Measurements from ENCODE around the gene HOXD9. TPM values are rescaled to one million over a fixed set of nuclear protein-coding genes. Genes with fewer than 3 reads are reported as not detected.

HOXD9 gene
- total RNA-seq, 1 experiment from 2014 or later: not detected

- Mint-ChIP-seq H3K27me3 (ENCODE audit: low read depth) (peaks cover 97% of the 10 kb centered on the region), H3K4me3 (no peak overlapping the region), H3K27ac (no peak overlapping the region), H3K9me3 (peaks cover 0 to 13% of the 10 kb centered on the region in 2 experiments; a peak in 4 of 5 replicates), H3K36me3 (ENCODE audit: insufficient read depth in 1 of 3, low read depth in 3 of 3) (no peaks in the 10 kb centered on the region; a peak in 2 of 7 replicates), H3K4me1 (peaks cover 12 to 22% of the 10 kb centered on the region in 2 experiments)
- H2AFZ ChIP-seq (ENCODE audit: low read length): no peak overlapping the region
- DNase-seq: peak; percentile 27
- no peak overlapping the region for H3K9ac ChIP-seq (ENCODE audit: extremely low read depth, insufficient read length, low read length)
- no peaks in the 10 kb centered on the region for H3K4me1 ChIP-seq (ENCODE audit: insufficient read depth, low read length)
- TF ChIP-seq CTCF (conservative IDR thresholded peaks at IDR 0.05): no peak
- no peak overlapping the region for H3K4me2 ChIP-seq (ENCODE audit: insufficient read depth, insufficient read length, low read length)
- H4K8ac ChIP-seq (replicated peaks; ENCODE audit: insufficient read length, low read depth, low read length): no peak overlapping the region
- no peak overlapping the region for H2BK15ac ChIP-seq (ENCODE audit: low read depth, low read length)
- no peak overlapping the region for H2BK20ac ChIP-seq (ENCODE audit: low read depth, low read length, poor library complexity, severe bottlenecking)
- H4K5ac ChIP-seq (ENCODE audit: insufficient read length, low read depth, low read length): no peak overlapping the region
- H3K79me1 ChIP-seq (ENCODE audit: insufficient read depth, low read depth, low read length, poor library complexity, severe bottlenecking): no peaks in the 10 kb centered on the region
- no peaks in the 10 kb centered on the region for H3K9me3 ChIP-seq (ENCODE audit: control insufficient read depth, low read depth, low read length)
- H3K79me2 ChIP-seq (ENCODE audit: insufficient read depth, low read length): no peaks in the 10 kb centered on the region
- no peak overlapping the region for H3K27ac ChIP-seq (ENCODE audit: insufficient read length, low read depth, low read length)
- no peak overlapping the region for H3K56ac ChIP-seq (ENCODE audit: insufficient read length, low read depth, low read length)
- H3K14ac ChIP-seq (ENCODE audit: insufficient read depth, low read length): no peak overlapping the region
- H4K20me1 ChIP-seq (ENCODE audit: control insufficient read depth, insufficient read depth, insufficient read length): no peaks in the 10 kb centered on the region
- H3T11ph ChIP-seq (ENCODE audit: low read length): no peak overlapping the region
- peaks cover 92% of the 10 kb centered on the region for H3K27me3 ChIP-seq (ENCODE audit: insufficient read depth, low read length)
- no peak overlapping the region for H3K23ac ChIP-seq (ENCODE audit: insufficient read length, low read depth, low read length)
- H2AK5ac ChIP-seq (ENCODE audit: insufficient read length, low read length): no peak overlapping the region
- no peak overlapping the region for H2BK12ac ChIP-seq (ENCODE audit: insufficient read length, low read depth, low read length)
- H4K91ac ChIP-seq (ENCODE audit: insufficient read length, low read depth, low read length): no peak overlapping the region
- no peaks in the 10 kb centered on the region for H3K23me2 ChIP-seq (ENCODE audit: insufficient read length, low read depth, low read length, poor library complexity, severe bottlenecking)
- no peak overlapping the region for H2BK120ac ChIP-seq (ENCODE audit: low read depth, low read length, poor library complexity, severe bottlenecking)
- H3K4ac ChIP-seq (ENCODE audit: low read depth, low read length): no peak overlapping the region
- no peak overlapping the region for H3K18ac ChIP-seq (ENCODE audit: insufficient read length, low read depth, low read length)
- WGBS (ENCODE audit: extremely low coverage, insufficient read length, low lambda C conversion rate): no CpG with 5 or more reads among the region's 9 CpGs
- no peak overlapping the region for H2BK5ac ChIP-seq (ENCODE audit: insufficient read length, low read length)
Observed at GRCh38 chr2:176124947-176125771, 2.6 kb downstream of the HOXD9 start.

Data from H9 (cell line).